ENCODE measurements around the gene NGEF. TPM values are rescaled to one million over a fixed set of nuclear protein-coding genes. Genes with fewer than 3 reads are reported as not detected.

The NGEF gene
- total and polyA plus RNA-seq, 9 of the 15 experiments (the other 6 are each of a cell fraction or from before 2014, with no cell fraction given): 0.07 to 0.17 (median 0.09) TPM; not detected in 6

DNA sequence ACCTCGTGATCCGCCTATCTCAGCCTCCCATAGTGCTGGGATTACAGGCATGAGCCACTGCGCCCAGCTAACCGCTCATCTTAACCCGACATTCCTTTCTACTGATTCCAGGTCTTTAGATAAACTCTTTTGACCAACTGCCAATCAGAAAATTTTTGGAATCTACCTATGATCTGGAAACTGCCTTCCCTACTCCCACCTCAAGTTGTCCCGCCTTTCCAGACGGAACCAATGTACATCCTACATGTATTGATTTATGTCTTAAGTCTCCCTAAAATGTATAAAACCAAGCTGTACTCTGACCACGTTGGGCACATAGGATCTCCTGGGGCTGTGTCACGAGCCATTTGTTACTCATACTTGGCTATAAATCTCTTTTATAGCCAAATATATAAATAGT, 16.3 kb upstream of the NGEF start (continued):
- TF ChIP-seq, protein P1, sequence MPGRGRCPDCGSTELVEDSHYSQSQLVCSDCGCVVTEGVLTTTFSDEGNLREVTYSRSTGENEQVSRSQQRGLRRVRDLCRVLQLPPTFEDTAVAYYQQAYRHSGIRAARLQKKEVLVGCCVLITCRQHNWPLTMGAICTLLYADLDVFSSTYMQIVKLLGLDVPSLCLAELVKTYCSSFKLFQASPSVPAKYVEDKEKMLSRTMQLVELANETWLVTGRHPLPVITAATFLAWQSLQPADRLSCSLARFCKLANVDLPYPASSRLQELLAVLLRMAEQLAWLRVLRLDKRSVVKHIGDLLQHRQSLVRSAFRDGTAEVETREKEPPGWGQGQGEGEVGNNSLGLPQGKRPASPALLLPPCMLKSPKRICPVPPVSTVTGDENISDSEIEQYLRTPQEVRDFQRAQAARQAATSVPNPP (IDR thresholded peaks at IDR 0.05; ENCODE audit: borderline replicate concordance, insufficient read depth, insufficient read length): no peak
- TF ChIP-seq ZNF75A (CRISPR knock-in tag; IDR thresholded peaks at IDR 0.05): no peak
- no peak for TF ChIP-seq SOX6 (IDR thresholded peaks at IDR 0.05)
- TF ChIP-seq ARNT (IDR thresholded peaks at IDR 0.05): no peak
- no peak for TF ChIP-seq ZNF695 (CRISPR knock-in tag; IDR thresholded peaks at IDR 0.05)
- TF ChIP-seq PCBP2 (IDR thresholded peaks at IDR 0.05; ENCODE audit: low read depth, low read length, poor library complexity, severe bottlenecking): no peak
- TF ChIP-seq, protein P2, sequence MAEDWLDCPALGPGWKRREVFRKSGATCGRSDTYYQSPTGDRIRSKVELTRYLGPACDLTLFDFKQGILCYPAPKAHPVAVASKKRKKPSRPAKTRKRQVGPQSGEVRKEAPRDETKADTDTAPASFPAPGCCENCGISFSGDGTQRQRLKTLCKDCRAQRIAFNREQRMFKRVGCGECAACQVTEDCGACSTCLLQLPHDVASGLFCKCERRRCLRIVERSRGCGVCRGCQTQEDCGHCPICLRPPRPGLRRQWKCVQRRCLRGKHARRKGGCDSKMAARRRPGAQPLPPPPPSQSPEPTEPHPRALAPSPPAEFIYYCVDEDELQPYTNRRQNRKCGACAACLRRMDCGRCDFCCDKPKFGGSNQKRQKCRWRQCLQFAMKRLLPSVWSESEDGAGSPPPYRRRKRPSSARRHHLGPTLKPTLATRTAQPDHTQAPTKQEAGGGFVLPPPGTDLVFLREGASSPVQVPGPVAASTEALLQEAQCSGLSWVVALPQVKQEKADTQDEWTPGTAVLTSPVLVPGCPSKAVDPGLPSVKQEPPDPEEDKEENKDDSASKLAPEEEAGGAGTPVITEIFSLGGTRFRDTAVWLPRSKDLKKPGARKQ (CRISPR knock-in tag; IDR thresholded peaks at IDR 0.05): no peak

DNA sequence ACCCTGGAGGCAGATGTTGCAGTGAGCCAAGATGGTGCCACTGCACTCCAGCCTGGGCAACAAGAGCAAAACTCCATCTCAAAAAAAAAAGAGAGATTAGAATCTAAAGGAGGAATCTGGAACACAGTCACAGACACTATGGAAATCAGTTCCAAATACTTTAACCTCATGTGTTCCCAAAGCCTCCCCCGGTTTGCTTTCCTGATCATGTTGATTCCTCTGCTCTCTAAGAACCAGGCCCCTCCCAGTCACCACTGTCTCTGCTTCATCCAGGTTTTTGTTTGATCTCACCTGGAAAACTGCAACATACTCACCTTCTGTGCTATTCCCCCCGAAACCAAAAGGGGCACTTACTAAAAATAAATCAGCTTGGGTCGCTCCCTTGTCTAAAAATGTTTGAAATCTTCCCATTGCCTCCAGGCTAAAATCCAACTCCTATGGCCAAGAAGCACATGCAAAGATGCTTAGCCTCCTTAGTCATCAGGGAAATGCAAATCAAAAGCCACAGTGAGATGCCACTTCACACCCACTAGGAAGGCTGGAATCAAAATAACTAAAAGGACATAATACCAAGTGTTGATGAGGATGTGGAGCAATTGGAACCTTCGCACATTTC, 13.2 kb upstream of the NGEF start:
- H3K36me3 ChIP-seq (ENCODE audit: control insufficient read depth, insufficient read depth, low read length): no peaks in the 10 kb centered on the region
- no peaks in the 10 kb centered on the region for H3K9me1 ChIP-seq (ENCODE audit: control insufficient read depth, insufficient read depth, low read length)
- WGBS (ENCODE audit: insufficient coverage, low coverage, missing lambda C conversion rate): 3% methylated on average over 4 of the region's 4 CpGs
- H4K20me1 ChIP-seq (replicated peaks; ENCODE audit: control insufficient read depth, insufficient read depth, low read length): no peaks in the 10 kb centered on the region
- ATAC-seq: no peak
- in situ Hi-C loops (cut with MboI) (no loop called here), intact Hi-C loops (cut with micrococcal nuclease) (loop anchor here (10.0 kb wide), 2 partner anchors 172 to 422 kb away; no protein-coding TSS in a partner anchor)
- H3K9me3 ChIP-seq (replicated peaks; ENCODE audit: control insufficient read depth, insufficient read depth, low read depth, low read length): no peaks in the 10 kb centered on the region
- TF ChIP-seq ZNF668 (CRISPR knock-in tag; IDR thresholded peaks at IDR 0.05) (no peak), RBM39 (optimal IDR thresholded peaks at IDR 0.05; ENCODE audit: low read depth, low read length) (no peak), RBM34 (IDR thresholded peaks at IDR 0.05; ENCODE audit: borderline replicate concordance, insufficient read depth, low read length) (no peak)
- TF ChIP-seq, protein P3, sequence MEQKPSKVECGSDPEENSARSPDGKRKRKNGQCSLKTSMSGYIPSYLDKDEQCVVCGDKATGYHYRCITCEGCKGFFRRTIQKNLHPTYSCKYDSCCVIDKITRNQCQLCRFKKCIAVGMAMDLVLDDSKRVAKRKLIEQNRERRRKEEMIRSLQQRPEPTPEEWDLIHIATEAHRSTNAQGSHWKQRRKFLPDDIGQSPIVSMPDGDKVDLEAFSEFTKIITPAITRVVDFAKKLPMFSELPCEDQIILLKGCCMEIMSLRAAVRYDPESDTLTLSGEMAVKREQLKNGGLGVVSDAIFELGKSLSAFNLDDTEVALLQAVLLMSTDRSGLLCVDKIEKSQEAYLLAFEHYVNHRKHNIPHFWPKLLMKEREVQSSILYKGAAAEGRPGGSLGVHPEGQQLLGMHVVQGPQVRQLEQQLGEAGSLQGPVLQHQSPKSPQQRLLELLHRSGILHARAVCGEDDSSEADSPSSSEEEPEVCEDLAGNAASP (IDR thresholded peaks at IDR 0.05): no peak
- H3K27me3 ChIP-seq (ENCODE audit: control insufficient read depth in 2 of 2, insufficient read depth in 2 of 2, low read length in 2 of 2): 0 out of 5 replicates have a peak, but pooled peaks cover 0 to 5% of the 10 kb centered on the region in 2 experiments
- no peak overlapping the region for H3K4me2 ChIP-seq (ENCODE audit: insufficient read depth, low read length)
- no peak overlapping the region for H3K27ac ChIP-seq (ENCODE audit: extremely low read depth, low read depth, low read length)
- peaks cover 0 to 10% of the 10 kb centered on the region in 2 experiments; a peak in 3 of 5 replicates for H3K4me1 ChIP-seq (replicated peaks in 1 of 2; ENCODE audit: control insufficient read depth in 2 of 2, insufficient read depth in 2 of 2, low read length in 2 of 2)
- H3K4me3 ChIP-seq: no peak overlapping the region
- BruUV-seq (replicated peaks): no TSS peak
- CTCF ChIA-PET (ENCODE audit: low intra/inter-chr PET ratio): no interaction called here
- no peaks in the 10 kb centered on the region for H3K79me2 ChIP-seq (ENCODE audit: control insufficient read depth, insufficient read depth, low read length)
- no peak overlapping the region for H2AFZ ChIP-seq (ENCODE audit: low read depth, low read length)
- FAIRE-seq: no peak
- DNase-seq (ENCODE audit: extremely low read depth in 1 of 4, low spot score in 3 of 4): no peak
- POLR2A ChIA-PET: no interaction called here
- no peak overlapping the region for H3K9ac ChIP-seq (ENCODE audit: insufficient read depth in 1 of 2, low read depth in 2 of 2, low read length in 2 of 2)

Data from K562 (cell line).